Dermis microvascular lymphatic vessel endothelial cell (primary cell): ENCODE results near the gene ATF7. TPM values are rescaled to one million over a fixed set of nuclear protein-coding genes. Genes with fewer than 3 reads are reported as not detected.
A peak's percentile ranks its signal among the peaks of the same experiment; 100 is the strongest.
"Not testable (repeated sequence)": the region's sequence is repeated elsewhere in the genome, so short reads cannot be mapped to it uniquely, and the experiment has no call there.

Experiments
- DNase-seq, 2 donors: peaks; one replicate each; pipeline versions ENCODE4 v3.0.0 to v3.0.0-alpha.2; 2010; ENCODE audit warnings: low read depth in 2 of 2
- total RNA-seq: library from RNA; depleted of rRNA; stranded (reverse); fragments of >200 nt; gene quantifications from 2 replicates; pipeline ENCODE4 v1.2.1, GENCODE V29; 2014

ATF7 gene
- total RNA-seq, 1 donor from 2014 or later, result 8.6 TPM

- no peak for DNase-seq
Observed at GRCh38 chr12:53567961-53568808, 58.0 kb downstream of the ATF7 start.

- not testable (repeated sequence) for DNase-seq
Observed at GRCh38 chr12:53565376-53565775, 60.8 kb downstream of the ATF7 start.

- DNase-seq, result peak in 1 of 2 donors; percentile 63
Observed at GRCh38 chr12:53564941-53565340, 61.2 kb downstream of the ATF7 start.

- DNase-seq, result no peak
Observed at GRCh38 chr12:53564278-53564677, 61.9 kb downstream of the ATF7 start.

- DNase-seq, result no peak
Observed at GRCh38 chr12:53563452-53564028, 62.6 kb downstream of the ATF7 start.

- peak; percentile 84 to 94 for DNase-seq
Observed at GRCh38 chr12:53561590-53561953, 64.6 kb downstream of the ATF7 start.

GRCh38 chr12:53560912-53561589, 65.1 kb downstream of the ATF7 start:
- peak in 1 of 2 donors; percentile 34 for DNase-seq

GRCh38 chr12:53560351-53560750, 65.8 kb downstream of the ATF7 start:
- DNase-seq, result peak; percentile 54 to 81

- no peak for DNase-seq
Observed at GRCh38 chr12:53558631-53559030, 67.6 kb downstream of the ATF7 start.

- DNase-seq, result no peak
Observed at GRCh38 chr12:53552361-53553327, 73.5 kb downstream of the ATF7 start.

GRCh38 chr12:53551889-53552291, 74.3 kb downstream of the ATF7 start:
- DNase-seq, result no peak

- DNase-seq, result peak in 1 of 2 donors; percentile 11
Observed at GRCh38 chr12:53550595-53550994, 75.6 kb downstream of the ATF7 start.

GRCh38 chr12:53550131-53550530, 76.1 kb downstream of the ATF7 start:
- DNase-seq, result not testable (repeated sequence)

GRCh38 chr12:53548354-53548753, 77.8 kb downstream of the ATF7 start:
- not testable (repeated sequence) for DNase-seq

GRCh38 chr12:53543539-53543938, 82.6 kb downstream of the ATF7 start:
- DNase-seq, result peak; percentile 77 to 86

- DNase-seq, result no peak
Observed at GRCh38 chr12:53539526-53539925, 86.7 kb downstream of the ATF7 start.

- peak in 1 of 2 donors; percentile 32 for DNase-seq
Observed at GRCh38 chr12:53538209-53538689, 87.9 kb downstream of the ATF7 start.

- no peak for DNase-seq
Observed at GRCh38 chr12:53536962-53537361, 89.2 kb downstream of the ATF7 start.

- DNase-seq, result no peak
Observed at GRCh38 chr12:53533471-53533870, 92.7 kb downstream of the ATF7 start.

- DNase-seq, result no peak
Observed at GRCh38 chr12:53532524-53533445, 93.4 kb downstream of the ATF7 start.
